ENCODE data around the gene CACNA1E. TPM values are rescaled to one million over a fixed set of nuclear protein-coding genes. Genes with fewer than 3 reads are reported as not detected.
A peak's percentile ranks its signal among the peaks of the same experiment; 100 is the strongest.
"Not testable (repeated sequence)": the region's sequence is repeated elsewhere in the genome, so short reads cannot be mapped to it uniquely, and the experiment has no call there.

Gene CACNA1E
- total RNA-seq, 1 experiment from 2014 or later = under 0.01 TPM

- DNase-seq (ENCODE audit: low read depth) = no peak
Measured at GRCh38 chr1:181807251-181807650, 323.9 kb downstream of the CACNA1E start.

GRCh38 chr1:181809991-181810545 lies 326.8 kb downstream of the CACNA1E start:
- no peak for DNase-seq (ENCODE audit: low read depth)

DNA sequence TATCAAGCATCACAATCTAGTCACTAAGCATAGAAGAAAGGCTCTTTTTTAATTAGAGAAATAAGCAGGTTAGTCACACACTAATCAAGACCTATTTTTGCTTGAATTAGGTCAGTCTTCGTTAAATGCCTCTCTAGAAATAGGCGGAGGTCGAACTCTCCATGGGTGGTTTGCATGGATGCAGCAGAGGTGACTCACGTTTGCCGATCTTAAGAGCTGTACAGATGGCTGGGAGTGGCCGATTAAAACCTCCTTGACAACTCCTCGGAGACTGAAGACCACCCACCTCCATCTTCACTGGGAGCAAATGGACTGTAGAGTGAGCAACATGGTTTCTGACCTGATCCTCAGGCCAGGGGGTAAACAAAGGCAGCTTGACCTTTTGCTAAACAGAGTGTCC lies 328.9 kb downstream of the CACNA1E start:
- DNase-seq (ENCODE audit: low read depth) = peak; percentile 37

DNA sequence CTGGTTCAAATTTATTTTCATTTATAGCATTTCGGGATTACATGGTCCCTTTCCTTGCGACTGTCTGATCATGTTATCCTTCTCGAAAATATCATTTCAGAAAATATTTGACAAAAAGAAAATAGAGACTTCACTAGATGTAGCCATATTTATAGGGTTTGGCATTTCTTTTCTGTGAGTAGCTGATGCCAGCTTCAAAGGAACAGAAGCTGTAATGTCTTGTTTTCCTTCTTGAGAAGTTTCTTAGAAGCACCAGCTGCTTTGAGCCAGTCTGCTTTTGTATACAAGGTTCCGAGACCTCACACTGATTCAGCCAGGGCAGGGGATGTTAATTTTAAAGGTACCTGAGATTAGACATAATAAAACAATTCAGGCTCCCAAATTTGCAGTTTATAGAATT lies 329.9 kb downstream of the CACNA1E start:
- DNase-seq (ENCODE audit: low read depth) = no peak

GRCh38 chr1:181816608-181817007 lies 333.3 kb downstream of the CACNA1E start:
- DNase-seq (ENCODE audit: low read depth) = no peak

DNA sequence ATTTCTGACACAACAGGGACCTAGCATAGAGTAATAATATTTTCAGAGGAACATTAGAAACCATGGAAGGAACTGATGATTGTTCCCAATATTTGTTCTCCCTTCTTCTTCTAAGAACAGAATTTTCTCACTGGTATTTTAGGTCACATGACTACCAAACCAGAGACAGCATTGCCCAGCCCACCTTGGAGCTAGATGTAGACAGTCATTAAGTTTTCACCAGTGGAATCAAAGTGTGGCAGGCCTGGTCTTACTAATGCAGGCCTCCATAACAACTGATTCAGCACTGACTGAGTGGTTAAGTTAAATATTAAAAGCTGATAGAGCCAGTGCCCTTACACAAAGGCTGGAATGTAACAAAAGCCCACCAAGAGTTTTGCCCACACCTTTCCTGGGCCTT lies 333.8 kb downstream of the CACNA1E start:
- no peak for DNase-seq (ENCODE audit: low read depth)

- DNase-seq (ENCODE audit: low read depth) = no peak
Measured at GRCh38 chr1:181818459-181818858, 335.1 kb downstream of the CACNA1E start.

DNA sequence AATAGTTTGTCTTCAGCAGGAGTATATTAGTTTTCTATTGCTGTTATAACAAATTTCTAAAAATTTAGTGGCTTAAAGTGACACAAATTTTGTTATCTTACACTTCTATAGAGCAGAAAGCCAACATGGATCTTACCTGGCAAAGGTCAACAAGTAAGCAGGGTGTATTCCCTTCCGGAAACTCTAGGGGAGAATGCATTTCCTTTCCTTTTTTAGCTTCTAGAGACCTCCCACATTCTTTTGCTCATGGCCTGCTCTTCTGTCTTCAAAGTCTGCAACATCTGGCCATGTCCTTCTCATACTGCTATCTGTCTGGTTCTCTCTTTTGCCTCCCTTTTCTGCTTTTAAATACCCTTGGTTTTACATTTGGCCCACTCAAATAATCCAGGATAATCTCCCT lies 335.6 kb downstream of the CACNA1E start:
- no peak for DNase-seq (ENCODE audit: low read depth)

- no peak for DNase-seq (ENCODE audit: low read depth)
Measured at GRCh38 chr1:181821701-181822100, 338.4 kb downstream of the CACNA1E start.

DNA sequence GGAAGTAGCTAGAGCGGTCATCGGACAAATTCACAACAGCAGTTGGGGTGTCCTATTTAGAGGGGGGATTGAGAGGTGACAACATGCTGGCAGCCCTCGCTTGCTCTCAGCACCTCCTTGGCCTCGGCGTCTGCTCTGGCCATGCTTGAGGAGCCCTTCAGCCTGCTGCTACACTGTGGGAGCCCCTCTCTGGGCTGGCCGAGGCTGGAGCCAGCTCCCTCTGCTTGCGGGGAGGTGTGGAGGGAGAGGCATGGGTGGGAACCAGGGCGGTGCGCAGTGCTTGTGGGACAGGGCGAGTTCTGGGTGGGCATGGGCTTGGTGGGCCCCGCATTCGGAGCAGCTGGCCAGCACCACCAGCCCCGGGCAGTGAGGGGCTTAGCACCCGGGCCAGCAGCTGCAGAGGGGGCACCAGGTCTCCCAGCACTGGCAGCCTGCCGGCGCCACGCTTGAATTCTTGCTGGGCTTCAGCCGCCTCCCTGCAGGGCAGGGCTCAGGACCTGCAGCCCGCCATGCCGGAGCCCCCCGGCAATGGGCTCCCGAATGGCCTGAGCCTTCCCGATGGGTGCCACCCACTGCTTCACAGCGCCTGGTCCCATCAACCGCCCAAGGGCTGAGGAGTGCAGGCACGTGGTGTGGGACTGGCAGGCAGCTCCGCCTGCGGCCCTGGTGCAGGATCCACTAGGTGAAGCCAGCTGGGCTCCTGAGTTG lies 349.0 kb downstream of the CACNA1E start:
- not testable (repeated sequence) for DNase-seq (ENCODE audit: low read depth)

DNA sequence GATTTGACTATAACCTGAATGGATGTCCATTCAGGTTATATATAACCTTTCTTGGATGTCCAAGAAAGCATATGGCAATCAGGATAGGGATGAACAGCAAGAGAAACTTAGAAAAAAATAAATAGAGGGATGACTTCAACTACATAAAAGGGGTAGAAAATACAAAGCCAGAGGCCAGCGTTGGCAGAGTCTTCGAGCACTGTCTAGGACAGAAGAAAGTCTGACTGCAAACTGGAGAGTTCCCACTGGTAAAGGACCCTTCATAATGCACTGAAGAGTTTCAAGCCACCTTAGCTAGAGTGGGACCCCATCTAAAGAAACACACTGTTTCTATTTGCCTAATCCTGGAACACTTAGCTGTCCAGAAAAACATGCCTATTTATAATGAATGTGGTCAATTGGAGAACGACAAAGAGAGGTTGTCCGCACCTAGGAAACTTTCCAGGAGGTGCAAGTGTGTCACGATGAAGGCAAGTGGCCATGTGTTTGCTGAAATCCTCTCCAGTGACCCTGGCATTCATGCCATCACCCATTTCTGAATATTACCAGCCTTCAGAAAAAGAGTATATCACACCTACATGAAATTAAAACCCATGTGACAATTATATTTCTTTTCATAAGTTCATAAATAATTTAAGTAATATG lies 362.8 kb downstream of the CACNA1E start:
- DNase-seq (ENCODE audit: low read depth) = no peak

DNA sequence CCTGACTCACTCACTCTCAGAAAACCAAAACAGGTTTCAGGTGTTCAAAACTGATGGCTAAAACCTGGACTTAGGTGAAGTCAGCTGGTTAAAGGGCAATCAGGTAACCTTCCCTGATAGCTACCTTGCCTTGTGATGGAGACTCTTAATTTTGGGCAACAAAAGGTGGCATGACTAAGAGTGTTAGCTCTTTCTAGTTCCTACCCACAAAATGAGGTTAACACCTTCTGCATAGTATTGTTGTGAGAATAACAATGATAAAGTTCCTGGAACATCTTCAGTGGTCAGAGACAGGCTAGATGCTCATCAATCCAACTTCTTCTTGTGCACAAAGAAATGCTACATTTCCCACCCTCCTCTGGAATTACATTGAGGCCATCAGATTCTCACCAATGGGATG lies 363.4 kb downstream of the CACNA1E start:
- no peak for DNase-seq (ENCODE audit: low read depth)

- DNase-seq (ENCODE audit: low read depth) = no peak
Measured at GRCh38 chr1:181849071-181849470, 365.8 kb downstream of the CACNA1E start.

DNA sequence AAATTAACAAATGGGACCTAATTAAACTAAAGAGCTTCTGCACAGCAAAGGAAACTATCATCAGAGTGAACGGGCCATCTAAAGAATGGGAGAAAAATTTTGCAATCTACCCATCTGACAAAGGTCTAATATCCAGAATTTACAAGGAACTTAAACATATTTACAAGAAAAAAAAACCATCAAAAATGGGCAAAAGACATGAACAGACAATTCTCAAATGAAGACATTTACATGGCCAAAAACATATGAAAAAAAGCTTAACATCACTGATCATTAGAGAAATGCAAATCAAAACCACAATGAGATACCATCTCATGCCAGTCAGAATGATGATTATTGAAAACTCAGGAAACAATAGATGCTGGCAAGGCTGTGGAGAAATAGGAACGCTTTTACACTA lies 370.9 kb downstream of the CACNA1E start:
- not testable (repeated sequence) for DNase-seq (ENCODE audit: low read depth)

DNA sequence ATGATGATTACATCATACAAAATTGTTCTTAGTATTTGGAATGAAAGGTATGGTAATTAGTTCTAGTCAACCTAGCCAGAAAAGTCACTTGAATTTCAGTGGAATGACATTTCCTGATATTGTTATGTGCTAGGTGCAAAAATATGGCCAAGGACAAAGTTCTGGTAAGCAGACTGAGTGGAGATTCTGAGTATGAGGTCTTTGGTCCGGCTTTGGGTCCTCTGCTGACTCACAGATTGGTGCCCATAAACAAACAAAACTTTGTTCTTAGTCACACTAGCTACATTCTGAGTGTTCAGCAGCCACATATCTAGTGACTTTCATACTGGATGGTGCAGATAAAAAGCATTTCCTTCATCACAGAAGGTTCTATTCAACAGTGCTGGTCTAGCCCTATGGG lies 372.1 kb downstream of the CACNA1E start:
- no peak for DNase-seq (ENCODE audit: low read depth)

Measured in Daoy (cell line).